Nephron (organoid): Measurements from ENCODE around the gene NTPCR.

Source experiments
- H3K27ac Mint-ChIP-seq, 3 experiments: 2 replicates each; pipeline ENCODE4 v1.8.0; 2020; ENCODE audit warnings: mixed read lengths in 3 of 3, mild to moderate bottlenecking in 2 of 3, moderate library complexity in 1 of 3
- H3K27me3 Mint-ChIP-seq: 2 replicates; pipeline ENCODE4 v1.8.0; 2021; ENCODE audit warnings: low read depth, mild to moderate bottlenecking, moderate library complexity, mixed read lengths
- H3K36me3 Mint-ChIP-seq: 2 replicates; pipeline ENCODE4 v1.8.0; 2020; ENCODE audit warnings: low read depth, mixed read lengths
- H3K4me1 Mint-ChIP-seq: 2 replicates; pipeline ENCODE4 v1.8.0; 2020; ENCODE audit warnings: mixed read lengths
- H3K4me3 Mint-ChIP-seq, 3 experiments: 2 replicates each; pipeline ENCODE4 v1.8.0; 2020; ENCODE audit warnings: mild to moderate bottlenecking in 3 of 3, mixed read lengths in 3 of 3, moderate library complexity in 2 of 3
- H3K9me3 Mint-ChIP-seq: 2 replicates; pipeline ENCODE4 v1.8.0; 2020; ENCODE audit warnings: mixed read lengths
- CTCF ChIP-seq, 3 experiments: fragments of 200-600 bp; sonication (generic); IDR thresholded peaks; one replicate each; pipeline ENCODE4 v1.5.0; 2021; ENCODE audit warnings: antibody characterized with exemption in 3 of 3; ENCODE audit not compliant: unreplicated experiment in 3 of 3

The NTPCR gene

DNA sequence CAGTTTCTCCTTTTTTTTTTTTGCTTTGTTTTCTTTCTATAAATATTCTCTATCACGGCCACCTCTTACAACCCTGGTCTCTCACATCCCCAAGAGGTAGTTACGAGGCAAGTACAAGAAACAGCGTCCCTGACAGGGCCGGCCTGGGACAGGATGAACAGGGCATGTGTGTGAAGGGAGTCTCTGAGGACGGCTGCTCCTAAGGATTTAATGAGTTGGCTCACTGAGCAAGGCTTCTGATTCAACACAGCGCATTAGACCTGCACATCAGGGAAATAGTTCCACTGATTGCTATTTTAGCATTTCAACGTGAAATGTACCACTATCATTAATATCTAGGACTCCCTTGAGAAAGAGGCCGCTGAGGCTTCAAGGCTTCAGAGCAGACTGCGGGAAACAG, 54.0 kb downstream of the NTPCR start:
- Mint-ChIP-seq H3K4me3 (no peak overlapping the region), H3K27ac (no peak overlapping the region), H3K9me3 (peaks cover 5% of the 10 kb centered on the region), H3K36me3 (peaks cover 21% of the 10 kb centered on the region), H3K4me1 (peaks cover 5% of the 10 kb centered on the region), H3K27me3 (peaks cover 6% of the 10 kb centered on the region)
- TF ChIP-seq CTCF (IDR thresholded peaks at IDR 0.05; ENCODE audit: unreplicated experiment in 3 of 3) = no peak

DNA sequence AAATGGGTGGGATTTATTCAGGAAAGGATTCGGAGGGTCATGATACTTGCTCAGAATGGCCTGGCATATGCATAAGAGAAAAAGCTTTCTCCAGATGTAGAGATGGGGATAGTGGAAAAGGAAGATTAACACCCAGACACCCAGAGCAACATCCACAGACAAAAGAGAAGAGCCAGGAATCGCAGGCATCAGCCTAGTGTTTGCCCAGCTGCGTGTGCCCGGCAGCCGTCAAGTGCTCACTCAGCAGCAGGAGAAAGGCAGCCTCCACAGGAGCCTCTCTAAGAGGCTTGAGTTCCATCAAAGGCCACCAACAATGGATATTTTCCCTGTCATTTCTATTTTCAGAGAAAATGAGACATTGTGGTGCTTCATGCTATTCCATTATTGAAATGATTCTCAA, 54.7 kb downstream of the NTPCR start:
- H3K9me3 Mint-ChIP-seq = peaks cover 5% of the 10 kb centered on the region
- peaks cover 6% of the 10 kb centered on the region for H3K27me3 Mint-ChIP-seq
- TF ChIP-seq CTCF (IDR thresholded peaks at IDR 0.05; ENCODE audit: unreplicated experiment in 3 of 3) = no peak
- H3K27ac Mint-ChIP-seq = no peak overlapping the region
- H3K4me1 Mint-ChIP-seq = peaks cover 5% of the 10 kb centered on the region
- no peak overlapping the region for H3K4me3 Mint-ChIP-seq
- peaks cover 14% of the 10 kb centered on the region for H3K36me3 Mint-ChIP-seq

- peaks cover 8% of the 10 kb centered on the region for H3K36me3 Mint-ChIP-seq
- TF ChIP-seq CTCF (IDR thresholded peaks at IDR 0.05; ENCODE audit: unreplicated experiment in 3 of 3) = no peak
- peaks cover 5% of the 10 kb centered on the region for H3K9me3 Mint-ChIP-seq
- no peak overlapping the region for H3K27ac Mint-ChIP-seq
- H3K4me3 Mint-ChIP-seq = no peak overlapping the region
- H3K27me3 Mint-ChIP-seq = peaks cover 6% of the 10 kb centered on the region
- H3K4me1 Mint-ChIP-seq = peaks cover 5% of the 10 kb centered on the region
Measured at GRCh38 chr1:233005703-233006102, 55.3 kb downstream of the NTPCR start.

DNA sequence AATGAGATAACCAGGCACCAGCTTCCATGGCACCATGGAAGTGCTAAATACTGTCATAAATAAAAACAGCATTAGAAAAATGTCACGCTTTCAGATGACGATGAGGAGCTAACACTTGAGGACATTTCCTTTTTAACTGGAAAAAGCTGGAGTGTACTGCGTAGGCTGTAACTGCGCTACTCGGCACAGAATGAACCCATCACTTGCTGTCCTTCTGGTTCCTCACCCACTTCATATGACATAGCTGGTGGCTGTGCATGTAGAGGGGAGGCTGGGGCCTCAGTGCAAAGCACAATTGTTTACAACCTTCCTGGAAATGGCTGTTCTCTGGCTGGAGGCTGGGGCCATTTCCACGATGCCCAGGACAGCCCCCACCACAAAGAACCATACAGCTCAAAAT, 55.7 kb downstream of the NTPCR start:
- Mint-ChIP-seq H3K9me3 (peaks cover 5% of the 10 kb centered on the region), H3K27me3 (peaks cover 6% of the 10 kb centered on the region), H3K27ac (no peak overlapping the region), H3K4me1 (peaks cover 5% of the 10 kb centered on the region), H3K4me3 (no peak overlapping the region), H3K36me3 (peaks cover 7% of the 10 kb centered on the region)
- TF ChIP-seq CTCF (IDR thresholded peaks at IDR 0.05; ENCODE audit: unreplicated experiment in 3 of 3) = no peak

DNA sequence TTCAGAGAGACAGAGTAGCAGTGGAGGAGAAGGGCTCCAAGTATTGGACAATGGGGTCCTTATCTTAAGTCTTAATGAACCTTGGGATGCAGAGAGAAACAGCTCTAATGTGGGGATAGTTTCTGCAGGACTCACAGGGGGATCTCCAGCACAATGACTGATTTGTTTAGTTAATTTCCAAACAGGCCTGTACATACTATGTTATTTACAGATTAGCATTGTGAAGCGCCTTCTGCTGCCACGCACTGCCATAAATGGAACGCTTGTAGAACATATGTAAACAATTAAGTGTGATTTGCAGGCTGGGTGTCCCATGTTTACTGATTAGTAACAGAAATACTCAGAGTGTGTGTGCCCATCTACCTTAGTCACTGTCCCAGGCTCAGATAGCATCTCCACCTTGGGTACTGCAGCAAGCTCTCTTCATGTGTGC, 56.1 kb downstream of the NTPCR start:
- peaks cover 5% of the 10 kb centered on the region for H3K9me3 Mint-ChIP-seq
- TF ChIP-seq CTCF (IDR thresholded peaks at IDR 0.05; ENCODE audit: unreplicated experiment in 3 of 3) = no peak
- H3K27ac Mint-ChIP-seq = no peak overlapping the region
- peaks cover 7% of the 10 kb centered on the region for H3K36me3 Mint-ChIP-seq
- H3K4me1 Mint-ChIP-seq = peaks cover 5% of the 10 kb centered on the region
- H3K27me3 Mint-ChIP-seq = peaks cover 6% of the 10 kb centered on the region
- no peak overlapping the region for H3K4me3 Mint-ChIP-seq

- no peak for TF ChIP-seq CTCF (IDR thresholded peaks at IDR 0.05; ENCODE audit: unreplicated experiment in 3 of 3)
- peaks cover 20% of the 10 kb centered on the region for H3K36me3 Mint-ChIP-seq
- H3K4me1 Mint-ChIP-seq = peaks cover 11% of the 10 kb centered on the region
- no peaks in the 10 kb centered on the region for H3K9me3 Mint-ChIP-seq
- H3K4me3 Mint-ChIP-seq = no peak overlapping the region
- H3K27ac Mint-ChIP-seq = no peak overlapping the region
- peaks cover 8% of the 10 kb centered on the region for H3K27me3 Mint-ChIP-seq
Measured at GRCh38 chr1:233010146-233010545, 59.7 kb downstream of the NTPCR start.
